NCI-H1694 treated with DMSO at 0.1 percent for 48 hours (cell line): Measurements from ENCODE around the gene PTGES.
"Not testable (repeated sequence)": the region's sequence is repeated elsewhere in the genome, so short reads cannot be mapped to it uniquely, and the experiment has no call there.

ENCODE experiments used
- DNase-seq: peaks from one replicate; lab custom pipeline; 2025; lab: John Stamatoyannopoulos, UW

PTGES gene

GRCh38 chr9:129770741-129771140 lies 17.9 kb upstream of the PTGES start:
- no peak for DNase-seq

DNA sequence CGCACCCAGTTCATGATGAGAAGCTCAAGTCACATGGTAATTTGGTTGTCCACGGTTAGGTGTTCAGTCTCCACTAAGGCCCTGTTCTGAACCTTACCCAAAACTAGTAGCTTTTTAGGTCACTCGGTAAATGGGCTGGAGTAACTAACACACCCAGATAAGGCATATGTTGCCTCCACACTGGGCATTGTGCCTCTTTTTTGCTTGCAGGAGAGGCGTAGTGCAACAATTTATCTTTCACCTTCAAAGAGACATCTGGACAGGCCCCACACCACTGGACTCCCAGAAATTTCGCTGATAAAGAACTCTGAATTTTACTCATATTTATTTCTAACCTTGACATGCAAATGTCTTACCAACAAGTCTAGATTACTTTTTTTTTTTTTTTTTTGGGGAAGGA lies 16.8 kb upstream of the PTGES start:
- DNase-seq = no peak

DNA sequence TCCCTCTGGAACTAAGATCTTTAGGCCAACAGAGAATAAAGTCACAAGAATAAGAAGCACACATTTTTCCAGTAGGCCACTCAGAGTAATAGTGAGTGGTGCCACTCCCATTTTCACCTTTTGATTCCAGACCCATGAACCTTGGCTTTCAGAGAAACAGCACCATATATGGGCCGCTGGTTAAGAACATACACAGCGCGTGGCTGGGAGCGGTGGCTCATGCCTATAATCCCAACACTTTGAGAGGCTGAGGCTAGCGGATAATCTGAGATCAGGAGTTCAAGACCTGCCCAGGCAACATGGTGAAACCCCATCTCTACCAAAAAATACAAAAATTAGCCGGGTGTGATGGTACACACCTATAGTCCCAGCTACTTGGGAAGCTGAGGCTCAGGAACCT lies 15.6 kb upstream of the PTGES start:
- DNase-seq = no peak

DNA sequence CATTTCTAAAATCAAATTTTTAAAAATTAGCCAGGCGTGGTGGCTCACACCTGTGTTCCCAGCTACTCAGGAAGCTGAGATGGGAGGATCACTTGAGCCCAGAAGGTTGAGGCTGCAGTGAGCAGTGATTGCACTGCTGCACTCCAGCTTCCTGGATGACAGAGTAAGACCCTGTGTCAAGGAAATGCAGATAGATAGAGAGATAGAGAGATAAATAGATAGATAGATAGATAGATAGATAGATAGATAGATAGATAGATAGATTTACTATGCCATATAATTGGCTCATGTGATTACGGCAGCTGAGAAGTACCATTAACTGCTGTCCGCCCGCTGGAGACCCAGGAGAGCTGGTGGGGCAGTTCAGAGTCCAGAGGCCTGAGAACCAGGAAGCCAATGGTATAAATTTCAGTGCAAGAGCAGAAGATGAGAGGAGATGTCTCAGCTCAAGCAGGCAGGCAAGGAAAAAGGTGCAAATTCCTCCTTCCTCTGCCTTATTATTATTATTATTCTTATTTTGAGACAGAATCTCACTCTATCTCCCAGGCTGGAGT lies 13.0 kb upstream of the PTGES start:
- no peak for DNase-seq

GRCh38 chr9:129762985-129763926 lies 10.4 kb upstream of the PTGES start:
- DNase-seq = no peak

DNA sequence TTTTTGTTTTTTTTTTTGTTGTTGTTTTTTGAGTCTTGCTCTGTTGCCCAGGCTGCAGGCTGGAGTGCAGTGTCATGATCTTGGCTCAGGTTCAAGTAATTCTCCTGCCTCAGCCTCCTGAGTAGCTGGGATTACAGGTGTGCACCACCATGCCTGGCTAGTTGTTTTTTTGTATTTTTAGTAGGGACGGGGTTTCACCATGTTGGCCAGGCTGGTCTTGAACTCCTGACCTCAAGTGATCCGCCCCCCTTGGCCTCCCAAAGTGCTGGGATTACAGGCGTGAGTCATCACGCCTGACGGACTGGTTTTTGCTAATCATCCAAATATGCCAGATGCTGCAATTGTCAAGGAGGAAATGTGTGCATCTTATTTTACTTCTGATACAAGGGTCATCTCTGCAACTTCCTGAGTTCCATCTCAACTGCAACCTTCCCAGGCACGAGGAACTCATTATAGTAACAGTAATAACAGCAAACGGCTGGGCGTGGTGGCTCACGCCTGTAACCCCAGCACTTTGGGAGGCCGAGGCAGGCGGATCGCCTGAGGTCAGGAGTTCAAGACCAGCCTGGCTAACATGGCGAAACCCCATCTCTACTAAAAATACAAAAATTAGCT lies 9.6 kb upstream of the PTGES start:
- not testable (repeated sequence) for DNase-seq

- DNase-seq = no peak
These were observed 9.1 kb upstream of the PTGES start for GRCh38 chr9:129761901-129762369.

DNA sequence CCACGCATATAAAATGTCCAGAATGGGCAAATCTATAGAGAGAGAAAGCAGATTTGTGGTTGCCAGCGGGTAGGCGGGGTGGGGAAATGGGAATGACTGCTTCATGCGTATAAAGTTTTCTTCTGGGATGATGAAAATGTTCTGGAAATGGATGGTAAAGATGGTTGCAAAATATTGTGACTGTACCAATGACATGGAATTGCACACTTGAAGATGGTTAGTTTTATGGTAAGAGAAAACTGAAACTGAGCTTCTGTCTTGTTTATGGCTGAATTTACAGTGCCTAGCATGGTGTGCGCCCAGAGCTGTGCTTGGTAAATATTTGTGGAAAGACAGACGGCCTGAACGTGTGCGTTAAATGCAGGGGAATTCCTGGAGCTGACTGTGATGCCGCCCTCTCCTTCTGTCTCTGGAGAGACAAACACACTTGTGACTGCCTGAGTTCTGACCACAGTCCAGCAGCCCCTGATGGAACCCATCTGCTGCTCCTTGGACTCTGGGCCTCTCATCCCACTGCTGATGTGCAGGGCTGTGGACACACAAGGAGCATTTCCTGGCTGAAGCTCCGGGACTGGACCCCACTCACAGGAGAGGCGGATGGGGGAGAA lies 8.6 kb upstream of the PTGES start:
- DNase-seq = no peak

DNA sequence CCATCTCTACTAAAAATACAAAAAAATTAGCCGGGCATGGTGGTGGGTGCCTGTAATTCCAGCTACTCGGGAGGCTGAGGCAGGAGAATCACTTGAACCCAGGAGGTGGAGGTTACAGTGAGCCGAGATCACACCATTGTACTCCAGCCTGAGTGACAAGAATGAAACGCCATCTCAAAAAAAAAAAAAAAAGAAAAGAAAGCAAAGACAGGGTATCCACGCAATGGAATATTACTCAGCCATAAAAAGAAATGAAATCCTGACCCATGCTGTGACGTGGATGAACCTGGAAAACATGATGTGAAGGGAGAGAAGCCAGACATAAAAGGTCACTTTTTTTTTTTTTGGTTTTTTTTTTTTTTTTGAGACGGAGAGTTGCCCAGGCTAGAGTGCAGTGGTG lies 7.9 kb upstream of the PTGES start:
- not testable (repeated sequence) for DNase-seq

DNA sequence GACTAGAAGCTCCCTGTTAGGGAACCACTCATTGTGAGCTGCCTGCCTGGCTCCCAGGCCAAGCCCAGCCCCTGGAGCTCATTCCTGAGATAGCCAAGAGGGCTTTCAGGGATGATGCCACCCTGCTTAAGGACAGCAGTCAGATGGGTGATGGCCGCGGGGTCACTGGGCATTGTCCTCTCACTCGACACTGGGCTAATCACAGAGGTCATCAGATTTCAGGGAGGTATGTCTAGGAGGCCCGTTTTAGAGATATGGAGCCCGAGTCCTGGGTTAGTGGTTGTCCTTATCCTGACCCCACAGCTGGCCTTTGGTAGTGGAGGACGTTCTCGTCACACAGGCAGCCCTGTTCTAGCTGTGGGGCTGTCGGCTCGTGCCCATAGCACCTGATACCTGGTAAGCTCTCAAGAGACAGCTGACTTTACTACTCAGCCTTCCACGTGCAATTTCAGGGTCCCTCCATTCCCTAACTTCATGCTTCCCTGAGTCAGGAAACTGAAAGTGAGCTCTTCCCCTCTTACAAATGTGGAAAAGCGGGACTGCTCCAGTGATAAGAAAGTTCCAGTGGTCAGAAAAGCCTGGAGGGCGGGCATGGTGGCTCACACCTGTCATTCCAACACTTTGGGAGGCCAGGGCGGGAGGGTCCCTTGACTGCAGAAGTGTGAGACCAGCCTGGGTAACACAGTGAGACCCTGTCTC lies 7.1 kb upstream of the PTGES start:
- DNase-seq = no peak

GRCh38 chr9:129759319-129759718 lies 6.5 kb upstream of the PTGES start:
- DNase-seq = no peak

DNA sequence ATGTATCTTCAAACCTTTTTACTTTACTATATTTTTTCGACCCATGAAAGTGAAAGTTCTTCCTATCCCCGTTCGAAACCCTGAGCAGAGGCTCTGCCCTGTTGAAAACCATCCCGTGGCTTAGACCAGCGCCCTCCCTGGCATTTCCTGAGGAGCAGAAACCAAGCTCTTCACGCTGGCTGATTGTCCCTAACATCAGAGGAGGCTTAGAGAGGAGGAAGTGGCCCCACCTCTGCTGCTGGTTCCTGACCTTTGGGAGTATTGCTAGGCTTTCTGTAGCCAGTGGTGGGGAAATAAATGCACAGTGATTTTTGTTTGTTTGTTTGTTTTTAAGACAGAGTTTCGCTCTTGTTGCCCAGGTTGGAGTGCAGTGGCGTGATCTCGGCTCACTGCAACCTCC lies 4.2 kb upstream of the PTGES start:
- DNase-seq = no peak

DNA sequence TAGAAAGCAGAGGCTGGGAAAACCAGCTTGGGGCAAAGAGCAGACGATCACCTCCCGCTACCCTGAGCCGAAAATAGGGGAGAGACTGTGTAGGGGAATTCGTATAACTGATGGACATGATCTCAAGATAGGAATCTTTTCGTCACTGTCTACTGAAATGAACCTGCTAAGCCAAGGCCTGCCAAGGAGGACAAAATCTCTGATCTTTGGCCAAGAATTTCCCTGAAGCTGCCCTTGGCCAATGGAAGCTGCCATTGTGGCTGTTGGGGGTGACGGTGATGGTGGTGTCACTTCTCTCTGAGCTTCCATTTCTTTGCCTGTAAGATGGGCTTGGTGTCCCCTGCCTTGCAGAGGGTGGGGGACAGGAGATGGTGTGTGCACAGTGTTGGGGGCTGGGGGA lies 3.3 kb upstream of the PTGES start:
- DNase-seq = no peak

DNA sequence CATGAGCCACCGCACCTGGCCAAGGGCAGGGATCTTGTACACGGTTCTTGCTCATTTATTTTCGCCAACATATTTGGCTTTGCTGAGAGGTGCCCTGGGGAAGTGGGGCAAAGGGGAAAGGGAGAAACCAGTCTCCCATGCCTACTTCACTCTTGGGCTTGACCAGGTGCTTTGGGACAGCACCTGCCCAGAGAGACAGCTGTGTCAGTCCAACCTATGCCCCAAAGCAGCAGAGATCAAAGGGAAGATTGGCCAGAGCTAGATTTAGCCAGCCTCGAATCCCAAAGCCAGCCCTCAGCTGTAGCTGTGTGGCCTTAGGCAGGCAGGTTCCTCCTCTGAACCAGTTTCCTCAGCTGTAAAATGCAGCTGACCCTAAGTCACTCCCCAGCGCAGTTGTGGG lies 2.3 kb upstream of the PTGES start:
- DNase-seq = no peak

GRCh38 chr9:129751841-129752801 lies 721 bp downstream of the PTGES start:
- DNase-seq = no peak

DNA sequence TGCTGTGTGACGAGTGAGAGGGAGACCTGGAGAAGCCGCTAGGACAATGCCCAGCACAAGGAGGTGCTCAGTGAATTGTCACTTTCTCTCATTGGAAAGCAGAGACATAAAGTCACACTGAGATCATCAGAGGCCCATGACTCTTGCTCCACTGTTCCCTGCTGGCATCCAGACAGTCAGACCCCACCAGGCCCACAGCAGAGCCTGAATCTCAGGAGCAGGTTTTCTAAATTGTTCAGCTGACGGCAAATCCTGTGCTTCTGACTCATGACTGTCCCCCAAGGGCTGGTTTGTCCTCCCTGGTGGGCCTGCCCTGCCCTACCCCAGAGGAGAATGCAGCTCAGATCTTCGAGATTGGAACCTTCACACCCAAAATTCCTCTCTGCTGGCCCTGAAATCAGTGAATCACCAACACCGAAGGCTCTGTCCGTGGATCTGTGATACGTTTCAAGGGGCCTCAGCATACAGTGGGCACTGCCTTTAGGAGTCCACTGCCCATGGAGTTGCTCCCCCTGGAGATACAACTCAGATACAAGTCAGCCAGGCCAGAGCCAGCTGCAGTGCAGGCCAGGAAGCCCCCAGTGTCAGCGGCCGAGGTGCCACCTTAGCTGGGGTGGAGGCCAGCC lies 2.7 kb downstream of the PTGES start:
- no peak for DNase-seq

DNA sequence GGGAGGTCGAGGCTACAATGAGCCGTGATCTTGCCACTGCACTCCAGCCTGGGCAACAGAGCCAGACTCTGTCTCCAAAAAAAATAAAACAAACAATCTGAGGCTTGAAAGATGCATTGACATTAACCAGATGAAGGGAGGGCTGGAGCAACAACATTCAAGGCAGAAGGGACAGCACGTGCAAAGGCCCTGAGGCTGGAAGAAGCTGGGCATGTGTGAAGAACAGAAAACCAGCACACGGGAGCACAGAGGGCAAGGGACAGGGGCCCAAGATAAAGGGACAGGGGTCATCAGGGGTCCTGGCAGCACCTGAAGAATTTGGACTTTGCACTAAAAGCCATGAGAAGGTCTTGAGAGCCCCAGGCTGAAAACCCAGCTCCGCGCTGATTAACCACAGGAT lies 3.3 kb downstream of the PTGES start:
- DNase-seq = no peak

DNA sequence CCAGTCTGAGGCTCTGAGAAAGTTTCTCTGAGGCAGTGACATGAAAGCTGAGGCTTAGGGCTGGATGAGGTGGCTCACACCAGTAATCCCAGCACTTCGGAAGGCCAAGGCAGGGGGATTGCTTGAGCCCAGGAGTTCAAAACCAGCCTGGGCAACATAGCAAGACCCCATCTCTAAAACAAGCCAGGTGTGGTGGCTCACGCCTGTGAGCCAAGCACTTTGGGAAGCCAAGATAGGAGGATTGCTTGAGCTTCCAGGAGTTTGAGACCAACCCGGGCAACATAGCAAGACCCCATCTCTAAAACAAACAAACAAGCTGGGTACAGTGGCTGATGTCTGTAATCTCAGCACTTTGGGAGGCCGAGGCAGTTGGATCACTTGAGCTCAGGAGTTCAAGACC lies 3.8 kb downstream of the PTGES start:
- DNase-seq = not testable (repeated sequence)

DNA sequence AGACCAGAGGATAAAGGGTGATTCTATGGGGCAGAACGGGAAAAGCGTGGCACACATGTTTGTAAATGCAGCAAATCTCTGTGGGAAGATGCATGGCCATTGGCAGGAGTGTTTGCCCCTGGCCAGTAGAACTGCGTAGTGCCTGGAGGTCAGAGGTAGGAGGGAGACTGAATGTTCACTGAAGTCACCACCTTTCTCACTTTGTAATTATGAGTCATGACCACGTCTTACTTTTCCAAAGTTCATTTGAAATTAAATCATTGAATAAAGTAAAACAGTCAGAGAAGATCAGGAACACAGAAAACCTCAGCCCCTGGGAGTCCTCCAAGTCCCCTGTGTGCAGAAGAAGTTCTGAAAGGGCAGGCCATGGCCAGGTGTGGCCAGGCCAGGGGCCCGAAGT lies 4.6 kb downstream of the PTGES start:
- DNase-seq = no peak

DNA sequence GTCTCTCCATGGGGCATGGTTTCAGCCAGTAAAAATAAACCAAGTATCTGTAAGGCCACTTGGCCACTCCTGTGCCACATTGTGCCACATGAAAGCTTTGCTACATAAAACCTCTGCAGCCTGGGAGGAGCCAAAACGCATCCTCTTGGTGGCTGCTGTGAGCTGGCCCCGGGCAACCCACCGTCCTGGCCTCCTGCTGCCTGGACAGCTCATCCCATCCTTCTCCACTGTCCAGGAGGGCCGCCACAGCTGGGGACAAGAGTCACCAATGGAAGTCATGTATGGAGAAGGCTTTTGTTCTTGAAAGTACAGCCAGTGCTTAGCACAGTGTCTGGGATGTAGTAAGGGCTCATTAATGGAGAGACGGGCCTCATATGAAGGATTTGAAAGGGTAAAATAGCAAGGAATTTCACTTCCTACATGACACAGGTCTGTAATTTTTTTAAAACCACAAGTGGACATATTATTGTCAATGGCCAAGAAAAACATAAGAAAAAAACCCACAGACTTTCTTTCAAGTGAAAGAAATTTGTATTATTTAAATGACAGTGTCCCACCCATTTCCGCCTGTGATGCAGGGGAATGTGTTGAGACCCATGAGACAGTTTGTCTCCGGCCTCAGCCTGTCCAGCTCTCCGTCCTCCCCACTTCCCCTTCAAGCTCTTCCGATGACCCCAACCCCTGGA lies 6.6 kb downstream of the PTGES start:
- no peak for DNase-seq
